GM15510 (cell line): Measurements from ENCODE around the gene MARCHF3.

Experiments used
- POLR2A ChIP-seq: IDR thresholded peaks from 3 replicates; pipeline ENCODE4 v1.6.1; 2011; ENCODE audit warnings: borderline replicate concordance; ENCODE audit not compliant: insufficient read length; ENCODE audit errors: extremely low read depth

The MARCHF3 gene, protein sequence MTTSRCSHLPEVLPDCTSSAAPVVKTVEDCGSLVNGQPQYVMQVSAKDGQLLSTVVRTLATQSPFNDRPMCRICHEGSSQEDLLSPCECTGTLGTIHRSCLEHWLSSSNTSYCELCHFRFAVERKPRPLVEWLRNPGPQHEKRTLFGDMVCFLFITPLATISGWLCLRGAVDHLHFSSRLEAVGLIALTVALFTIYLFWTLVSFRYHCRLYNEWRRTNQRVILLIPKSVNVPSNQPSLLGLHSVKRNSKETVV

GRCh38 chr5:127030259-127031146, at the start of gene MARCHF3:
TSS of gene MARCHF3 (minus strand) at chr5:127030558. CDS start at chr5:126918171, 112,387 bp downstream.
- TF ChIP-seq POLR2A: peak; percentile 77

GRCh38 chr5:127079994-127080491, 49.7 kb upstream of the MARCHF3 start:
- TF ChIP-seq POLR2A: no peak

GRCh38 chr5:127077366-127077765, 47.0 kb upstream of the MARCHF3 start:
- TF ChIP-seq POLR2A: no peak

- TF ChIP-seq POLR2A: no peak
Observed at GRCh38 chr5:127076315-127077129, 46.2 kb upstream of the MARCHF3 start.

DNA sequence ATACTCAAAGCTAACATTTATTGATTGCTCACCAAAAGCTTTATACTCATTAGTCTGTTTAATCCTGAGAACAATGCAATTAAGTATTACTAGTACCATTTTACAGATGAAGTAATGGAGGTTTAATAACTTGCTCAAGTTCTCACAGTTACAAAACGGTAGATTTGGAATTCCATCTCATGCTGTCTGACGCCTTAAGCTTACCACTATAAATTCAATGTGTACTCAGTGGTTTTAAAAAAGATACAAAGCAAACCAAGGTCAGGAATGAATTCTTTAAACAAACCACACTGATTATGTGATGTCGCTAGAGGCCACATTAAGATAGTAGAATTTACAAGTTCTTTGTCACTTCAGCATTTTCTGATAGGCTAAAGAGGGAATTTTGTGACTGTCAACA, 44.1 kb upstream of the MARCHF3 start:
- no peak for TF ChIP-seq POLR2A

DNA sequence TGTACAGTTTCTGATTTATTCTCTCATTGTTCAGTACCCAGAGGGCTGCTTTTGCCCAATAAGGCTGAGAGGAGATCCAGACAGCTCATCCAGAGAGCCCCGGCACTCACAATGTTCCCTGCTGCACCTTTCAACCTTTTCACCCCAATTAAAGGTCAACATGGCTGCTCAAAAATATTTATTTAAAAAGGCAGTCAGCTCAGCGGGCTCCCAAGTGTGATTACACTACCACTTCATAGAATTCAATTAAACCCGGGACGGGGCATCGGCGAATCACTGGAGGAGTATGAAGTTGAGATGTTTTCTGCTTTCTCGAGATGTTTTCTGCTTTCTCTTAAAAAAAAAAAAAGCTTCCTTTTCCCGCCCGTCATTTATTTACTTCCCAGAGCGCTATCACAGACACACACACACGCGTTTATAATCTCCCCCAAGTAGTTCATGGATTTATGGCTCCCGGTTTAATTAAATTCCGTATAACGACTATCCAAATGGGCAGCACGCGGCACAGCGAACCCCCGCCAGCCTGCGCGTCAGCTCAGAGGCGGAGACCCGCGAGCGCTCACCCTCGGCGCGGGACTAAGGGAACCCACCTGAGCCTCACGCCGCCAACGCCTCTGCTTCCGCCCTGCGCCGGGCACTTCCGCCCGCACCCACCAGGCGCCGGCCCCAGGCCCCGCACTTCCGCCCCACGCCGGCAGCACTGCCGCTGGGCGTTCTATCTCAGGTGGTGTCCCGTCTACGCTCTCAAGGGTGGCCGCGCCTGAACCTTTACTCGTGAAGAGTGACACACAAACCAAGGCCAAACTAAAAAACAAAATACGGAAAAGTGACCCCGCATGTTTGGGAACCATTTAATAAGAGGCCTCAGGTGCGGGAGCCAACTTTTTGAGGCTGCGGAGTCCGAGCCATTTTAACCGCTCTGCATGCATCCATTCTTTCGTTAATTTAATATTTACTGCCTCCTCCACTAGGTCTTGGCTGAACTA, 42.8 kb upstream of the MARCHF3 start, which contains the start of gene C5orf63:
C5orf63 (minus strand) TSS at position 642 of the 986 bp plus-strand sequence. CDS start 14,507 bp downstream, outside the sequence.
- TF ChIP-seq POLR2A: peak; percentile 80

DNA sequence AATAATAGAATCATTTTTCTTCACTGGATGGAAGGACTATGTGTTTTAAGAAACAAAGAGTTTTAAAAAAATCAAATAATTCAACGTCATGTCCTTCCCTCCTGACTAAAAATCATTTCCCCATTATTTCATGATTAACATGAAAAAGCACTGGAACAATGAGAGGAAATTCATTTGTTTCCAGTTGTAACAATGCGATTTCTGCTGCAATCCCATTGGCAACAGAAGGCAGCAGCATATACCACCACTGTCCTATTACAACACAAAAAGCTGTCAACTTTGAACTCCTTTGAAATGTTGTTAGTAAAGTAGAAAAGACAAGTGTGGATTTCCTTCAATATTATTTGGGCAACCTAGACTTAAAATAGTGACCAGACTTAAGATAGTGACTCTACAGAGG, 39.9 kb upstream of the MARCHF3 start:
- no peak for TF ChIP-seq POLR2A

GRCh38 chr5:127068493-127069214, 38.3 kb upstream of the MARCHF3 start:
- no peak for TF ChIP-seq POLR2A

GRCh38 chr5:127066721-127067120, 36.4 kb upstream of the MARCHF3 start:
- TF ChIP-seq POLR2A: no peak

- TF ChIP-seq POLR2A: no peak
Observed at GRCh38 chr5:127064253-127064840, 34.0 kb upstream of the MARCHF3 start.

GRCh38 chr5:127063257-127063913, 33.0 kb upstream of the MARCHF3 start:
- no peak for TF ChIP-seq POLR2A

GRCh38 chr5:127061956-127062355, 31.6 kb upstream of the MARCHF3 start:
- no peak for TF ChIP-seq POLR2A
